Keratinocyte (primary cell): ENCODE measurements around the gene COPZ1.

Source experiments
- EZH2 ChIP-seq: IDR thresholded peaks from one replicate; pipeline ENCODE4 v1.6.1; 2012; ENCODE audit warnings: inconsistent platforms, mild to moderate bottlenecking, low read length, moderate library complexity
- TF ChIP-seq, protein P1 (sequence below), 3 experiments: IDR thresholded peaks in 1 of 3; conservative IDR thresholded peaks in 1 of 3; optimal IDR thresholded peaks in 1 of 3; 2 replicates in 2 of 3; 3 replicates in 1 of 3; pipeline versions ENCODE3 to v1.5.1; 2011; ENCODE audit warnings: low read length in 3 of 3, mild to moderate bottlenecking in 3 of 3, moderate library complexity in 2 of 3, control low read depth in 1 of 3, inconsistent platforms in 1 of 3; ENCODE audit not compliant: insufficient read depth in 2 of 3; ENCODE audit errors: extremely low read depth in 1 of 3

DNA sequence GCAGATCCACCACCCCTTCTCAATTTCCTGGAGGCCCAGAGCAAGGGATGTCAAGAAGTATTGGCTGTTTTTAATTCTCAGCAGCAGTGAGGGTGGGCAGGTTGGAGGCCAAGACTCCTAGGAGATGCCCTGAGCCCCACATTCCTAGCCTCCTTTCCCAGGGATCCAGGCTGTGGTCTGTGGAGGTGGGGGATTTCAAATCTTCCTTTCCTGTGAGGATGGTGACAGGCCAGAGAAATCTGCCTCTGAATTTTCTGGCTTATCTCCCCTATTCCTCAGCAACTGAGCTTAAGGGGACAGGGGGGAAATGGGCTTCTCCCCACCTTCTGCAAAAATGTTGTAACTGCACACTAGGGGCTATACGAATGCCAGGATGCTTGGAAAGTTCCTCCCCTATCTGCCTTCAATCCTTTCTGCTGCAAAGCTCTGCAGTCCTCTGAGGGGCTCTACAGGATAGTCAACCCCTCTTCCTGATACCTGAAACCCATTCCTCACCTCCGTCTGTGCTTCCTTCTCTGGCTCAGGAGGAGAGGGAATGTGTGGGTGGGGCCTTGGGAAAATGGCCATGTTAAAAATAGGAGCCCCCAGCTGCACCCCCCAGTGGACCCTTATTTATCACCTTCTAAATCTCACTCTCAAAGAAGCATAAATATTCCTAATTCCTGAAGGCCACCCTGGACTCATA lies 32.7 kb downstream of the COPZ1 start:
- TF ChIP-seq, protein P1, sequence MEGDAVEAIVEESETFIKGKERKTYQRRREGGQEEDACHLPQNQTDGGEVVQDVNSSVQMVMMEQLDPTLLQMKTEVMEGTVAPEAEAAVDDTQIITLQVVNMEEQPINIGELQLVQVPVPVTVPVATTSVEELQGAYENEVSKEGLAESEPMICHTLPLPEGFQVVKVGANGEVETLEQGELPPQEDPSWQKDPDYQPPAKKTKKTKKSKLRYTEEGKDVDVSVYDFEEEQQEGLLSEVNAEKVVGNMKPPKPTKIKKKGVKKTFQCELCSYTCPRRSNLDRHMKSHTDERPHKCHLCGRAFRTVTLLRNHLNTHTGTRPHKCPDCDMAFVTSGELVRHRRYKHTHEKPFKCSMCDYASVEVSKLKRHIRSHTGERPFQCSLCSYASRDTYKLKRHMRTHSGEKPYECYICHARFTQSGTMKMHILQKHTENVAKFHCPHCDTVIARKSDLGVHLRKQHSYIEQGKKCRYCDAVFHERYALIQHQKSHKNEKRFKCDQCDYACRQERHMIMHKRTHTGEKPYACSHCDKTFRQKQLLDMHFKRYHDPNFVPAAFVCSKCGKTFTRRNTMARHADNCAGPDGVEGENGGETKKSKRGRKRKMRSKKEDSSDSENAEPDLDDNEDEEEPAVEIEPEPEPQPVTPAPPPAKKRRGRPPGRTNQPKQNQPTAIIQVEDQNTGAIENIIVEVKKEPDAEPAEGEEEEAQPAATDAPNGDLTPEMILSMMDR (optimal IDR thresholded peaks at IDR 0.05 in 1 of 3, IDR thresholded peaks at IDR 0.05 in 1 of 3, conservative IDR thresholded peaks at IDR 0.05 in 1 of 3; ENCODE audit: extremely low read depth in 1 of 3, insufficient read depth in 2 of 3, low read length in 3 of 3) = no peak
- TF ChIP-seq EZH2 = no peak
